OCI-LY7 (cell line): Measurements from ENCODE around the gene ACE. TPM values are rescaled to one million over a fixed set of nuclear protein-coding genes. Genes with fewer than 3 reads are reported as not detected.

Experiments
- BruUV-seq: library from RNA; stranded (reverse); fragments of 400-500 nt; replicated peaks from 2 replicates; lab custom pipeline; 2021; lab: Mats Ljungman, UMichigan
- CTCF ChIA-PET: fragments of 300-600 bp; sonication (Branson Sonifier 250); formaldehyde crosslinking; loops from one replicate; lab custom pipeline; 2022; ENCODE audit warnings: antibody characterized with exemption; ENCODE audit not compliant: unreplicated experiment; lab: Charles Lee
- POLR2A ChIA-PET: fragments of 300-600 bp; sonication (Branson Sonifier 250); formaldehyde crosslinking; loops from one replicate; lab custom pipeline; 2022; ENCODE audit warnings: antibody characterized with exemption; lab: Charles Lee
- DNase-seq: peaks from one replicate; pipeline ENCODE4 v3.0.0-alpha.2; 2015; ENCODE audit warnings: low spot score
- H2AFZ ChIP-seq: fragments of 200-600 bp; sonication (generic), shearing (Covaris generic); 2 replicates; pipeline ENCODE4 v1.6.1; 2014; ENCODE audit warnings: mild to moderate bottlenecking, antibody characterized with exemption, low read length, moderate library complexity
- H3K27ac ChIP-seq: fragments of 200-600 bp; sonication (generic); 2 replicates; pipeline ENCODE4 v1.5.1; 2014; ENCODE audit warnings: mixed run types, low read depth, mild to moderate bottlenecking, moderate library complexity, low read length, inconsistent platforms; ENCODE audit not compliant: poor library complexity, severe bottlenecking
- H3K36me3 ChIP-seq: fragments of 200-600 bp; sonication (generic); 2 replicates; pipeline ENCODE4 v1.6.1; 2014; ENCODE audit warnings: mild to moderate bottlenecking, antibody characterized with exemption, low read length, moderate library complexity, mixed read lengths; ENCODE audit not compliant: insufficient read depth
- H3K4me1 ChIP-seq: fragments of 200-600 bp; sonication (generic); 2 replicates; pipeline ENCODE4 v1.5.1; 2014; ENCODE audit warnings: mild to moderate bottlenecking, low read length; ENCODE audit not compliant: insufficient read depth, poor library complexity, severe bottlenecking
- H3K4me2 ChIP-seq: fragments of 200-600 bp; sonication (generic); 2 replicates; pipeline ENCODE4 v1.6.1; 2014; ENCODE audit warnings: mild to moderate bottlenecking, low read length
- H3K4me3 ChIP-seq: fragments of 200-600 bp; sonication (generic); 2 replicates; pipeline ENCODE4 v1.5.1; 2014; ENCODE audit warnings: mild to moderate bottlenecking, low read depth, low read length; ENCODE audit not compliant: poor library complexity, severe bottlenecking
- H3K79me2 ChIP-seq: fragments of 200-600 bp; sonication (generic); 2 replicates; pipeline ENCODE4 v1.6.1; 2016; ENCODE audit warnings: low read depth, mild to moderate bottlenecking, low read length, moderate library complexity, mixed read lengths; ENCODE audit not compliant: insufficient read depth
- H3K9me2 ChIP-seq: fragments of 200-600 bp; sonication (generic); 2 replicates; pipeline ENCODE4 v1.6.1; 2016; ENCODE audit warnings: mild to moderate bottlenecking, low read length, mixed read lengths; ENCODE audit not compliant: insufficient read depth
- H3K9me3 ChIP-seq: fragments of 200-600 bp; sonication (generic); 2 replicates; pipeline ENCODE4 v1.6.1; 2014; ENCODE audit warnings: mild to moderate bottlenecking, mixed run types, low read length, mixed read lengths
- H4K20me1 ChIP-seq: fragments of 200-600 bp; sonication (generic); 2 replicates; pipeline ENCODE4 v1.6.1; 2014; ENCODE audit warnings: mild to moderate bottlenecking, antibody characterized with exemption, low read length, moderate library complexity, mixed read lengths; ENCODE audit not compliant: insufficient read depth
- EZH2phosphoT487 ChIP-seq: fragments of 200-600 bp; sonication (generic); IDR thresholded peaks from 2 replicates; pipeline ENCODE4 v1.6.1; 2018; ENCODE audit warnings: low read depth, borderline replicate concordance, mild to moderate bottlenecking, mixed run types, antibody characterized with exemption, low read length, moderate library complexity, mixed read lengths
- intact Hi-C: fragments of 100-400 bp; cut with micrococcal nuclease; formaldehyde crosslinking; loops from one replicate; pipeline ENCODE4 v1.10.0; 2022; ENCODE audit not compliant: unreplicated experiment
- total RNA-seq, 2 experiments: library from RNA; depleted of rRNA in 1 of 2; stranded (reverse); fragments of >200 nt in 1 of 2; shearing (Covaris generic) in 1 of 2; gene quantifications; 2 replicates each; pipeline ENCODE4 v1.2.3, GENCODE V29; 2014 to 2022
- TF ChIP-seq, protein P1 (sequence below): fragments of 200-600 bp; sonication (generic); conservative IDR thresholded peaks from 2 replicates; pipeline ENCODE4 v1.5.1; 2014; ENCODE audit warnings: mild to moderate bottlenecking, antibody characterized with exemption, low read length, moderate library complexity, mixed read lengths

The ACE gene
- total RNA-seq, 2 experiments from 2014 or later, result 2.3 to 5.1 TPM

- no peak overlapping the region for H3K4me2 ChIP-seq
- no peak overlapping the region for H3K4me3 ChIP-seq
- CTCF ChIA-PET, result no interaction called here
- no peak for DNase-seq
- H3K79me2 ChIP-seq, result no peaks in the 10 kb centered on the region
- intact Hi-C loops, result no loop called here
- no peaks in the 10 kb centered on the region for H3K36me3 ChIP-seq
- H3K4me1 ChIP-seq, result no peaks in the 10 kb centered on the region
- no peak overlapping the region for H2AFZ ChIP-seq
- no peaks in the 10 kb centered on the region for H3K9me3 ChIP-seq
- no TSS peak for BruUV-seq
- POLR2A ChIA-PET, result interaction anchor here (0.6 kb wide), 1 partner anchor 63 kb away, joined by 3 read pairs; no protein-coding TSS in a partner anchor
- no peak for TF ChIP-seq EZH2phosphoT487
- TF ChIP-seq, protein P1, sequence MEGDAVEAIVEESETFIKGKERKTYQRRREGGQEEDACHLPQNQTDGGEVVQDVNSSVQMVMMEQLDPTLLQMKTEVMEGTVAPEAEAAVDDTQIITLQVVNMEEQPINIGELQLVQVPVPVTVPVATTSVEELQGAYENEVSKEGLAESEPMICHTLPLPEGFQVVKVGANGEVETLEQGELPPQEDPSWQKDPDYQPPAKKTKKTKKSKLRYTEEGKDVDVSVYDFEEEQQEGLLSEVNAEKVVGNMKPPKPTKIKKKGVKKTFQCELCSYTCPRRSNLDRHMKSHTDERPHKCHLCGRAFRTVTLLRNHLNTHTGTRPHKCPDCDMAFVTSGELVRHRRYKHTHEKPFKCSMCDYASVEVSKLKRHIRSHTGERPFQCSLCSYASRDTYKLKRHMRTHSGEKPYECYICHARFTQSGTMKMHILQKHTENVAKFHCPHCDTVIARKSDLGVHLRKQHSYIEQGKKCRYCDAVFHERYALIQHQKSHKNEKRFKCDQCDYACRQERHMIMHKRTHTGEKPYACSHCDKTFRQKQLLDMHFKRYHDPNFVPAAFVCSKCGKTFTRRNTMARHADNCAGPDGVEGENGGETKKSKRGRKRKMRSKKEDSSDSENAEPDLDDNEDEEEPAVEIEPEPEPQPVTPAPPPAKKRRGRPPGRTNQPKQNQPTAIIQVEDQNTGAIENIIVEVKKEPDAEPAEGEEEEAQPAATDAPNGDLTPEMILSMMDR, result no peak
- H3K9me2 ChIP-seq, result no peaks in the 10 kb centered on the region
- no peak overlapping the region for H3K27ac ChIP-seq
- no peaks in the 10 kb centered on the region for H4K20me1 ChIP-seq
Observed at GRCh38 chr17:63494300-63494928, 17.6 kb downstream of the ACE start.

DNA sequence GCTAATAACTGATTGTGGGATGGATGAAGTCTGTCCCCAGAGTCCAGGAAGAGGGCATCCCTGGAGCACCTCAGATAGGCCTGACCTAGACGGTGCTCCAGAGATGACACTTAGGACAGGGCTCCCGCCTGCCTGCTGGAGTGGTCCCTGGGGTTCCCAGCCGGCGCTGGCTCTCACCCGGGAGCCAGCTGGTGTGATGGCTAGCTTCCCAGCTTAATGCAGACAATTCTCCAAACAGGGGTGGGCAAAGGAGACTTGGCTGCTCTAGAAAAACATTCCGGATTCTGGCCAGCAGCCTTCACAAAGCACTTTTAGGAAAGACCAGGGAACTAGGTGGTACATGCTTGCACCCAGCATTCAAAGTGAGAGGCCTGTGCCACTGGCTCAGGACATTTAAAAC, 18.6 kb downstream of the ACE start:
- no peak for DNase-seq
- no peak overlapping the region for H3K4me3 ChIP-seq
- no peaks in the 10 kb centered on the region for H3K9me3 ChIP-seq
- ChIA-PET POLR2A (no interaction called here), CTCF (no interaction called here)
- H4K20me1 ChIP-seq, result no peaks in the 10 kb centered on the region
- H3K36me3 ChIP-seq, result no peaks in the 10 kb centered on the region
- no peak overlapping the region for H3K4me2 ChIP-seq
- intact Hi-C loops, result no loop called here
- H3K9me2 ChIP-seq, result no peaks in the 10 kb centered on the region
- H2AFZ ChIP-seq, result no peak overlapping the region
- BruUV-seq, result no TSS peak
- TF ChIP-seq EZH2phosphoT487, result no peak
- TF ChIP-seq, protein P1, result no peak
- H3K27ac ChIP-seq, result no peak overlapping the region
- no peaks in the 10 kb centered on the region for H3K4me1 ChIP-seq
- H3K79me2 ChIP-seq, result no peaks in the 10 kb centered on the region

- POLR2A ChIA-PET, result no interaction called here
- no peaks in the 10 kb centered on the region for H3K79me2 ChIP-seq
- H3K9me3 ChIP-seq, result no peaks in the 10 kb centered on the region
- H3K4me3 ChIP-seq, result no peak overlapping the region
- no peak overlapping the region for H3K27ac ChIP-seq
- CTCF ChIA-PET, result no interaction called here
- no peak overlapping the region for H3K4me2 ChIP-seq
- no peaks in the 10 kb centered on the region for H3K36me3 ChIP-seq
- no peak for DNase-seq
- TF ChIP-seq, protein P1, result no peak
- no peak for TF ChIP-seq EZH2phosphoT487
- H3K4me1 ChIP-seq, result no peaks in the 10 kb centered on the region
- no TSS peak for BruUV-seq
- no peaks in the 10 kb centered on the region for H4K20me1 ChIP-seq
- intact Hi-C loops, result no loop called here
- no peaks in the 10 kb centered on the region for H3K9me2 ChIP-seq
- H2AFZ ChIP-seq, result no peak overlapping the region
Observed at GRCh38 chr17:63496177-63496576, 19.3 kb downstream of the ACE start.
